Immature natural killer cell (primary cell): ENCODE data around the gene CERT1. TPM values are rescaled to one million over a fixed set of nuclear protein-coding genes. Genes with fewer than 3 reads are reported as not detected.
"Not testable (repeated sequence)": the region's sequence is repeated elsewhere in the genome, so short reads cannot be mapped to it uniquely, and the experiment has no call there.

Source experiments
- DNase-seq, 3 donors: peaks; one replicate each; pipeline ENCODE4 v3.0.0; 2022; ENCODE audit warnings: mixed read lengths in 1 of 3
- H3K27ac Mint-ChIP-seq, 6 donors: one replicate each; pipeline ENCODE4 v1.8.0; 2020; ENCODE audit warnings: mixed read lengths in 6 of 6, mild to moderate bottlenecking in 5 of 6, inconsistent platforms in 4 of 6, moderate library complexity in 3 of 6
- H3K27me3 Mint-ChIP-seq, 3 donors: one replicate each; pipeline ENCODE4 v1.8.0; 2020 to 2021; ENCODE audit warnings: low read depth in 3 of 3, mild to moderate bottlenecking in 3 of 3, mixed read lengths in 3 of 3, moderate library complexity in 3 of 3, inconsistent platforms in 1 of 3
- H3K36me3 Mint-ChIP-seq, 3 donors: one replicate each; pipeline ENCODE4 v1.8.0; 2020; ENCODE audit warnings: mixed read lengths in 3 of 3, inconsistent platforms in 2 of 3, mild to moderate bottlenecking in 2 of 3
- H3K4me1 Mint-ChIP-seq, 2 donors: one replicate each; pipeline ENCODE4 v1.8.0; 2020; ENCODE audit warnings: inconsistent platforms in 2 of 2, mild to moderate bottlenecking in 2 of 2, mixed read lengths in 2 of 2, moderate library complexity in 1 of 2
- H3K4me3 Mint-ChIP-seq, 5 donors: one replicate each; pipeline ENCODE4 v1.8.0; 2020; ENCODE audit warnings: mild to moderate bottlenecking in 5 of 5, mixed read lengths in 5 of 5, inconsistent platforms in 3 of 5, moderate library complexity in 3 of 5
- H3K9me3 Mint-ChIP-seq, 6 donors: one replicate each; pipeline ENCODE4 v1.8.0; 2020; ENCODE audit warnings: mild to moderate bottlenecking in 6 of 6, mixed read lengths in 6 of 6, inconsistent platforms in 4 of 6, moderate library complexity in 3 of 6
- polyA plus RNA-seq, 3 donors: library from polyadenylated mRNA; unstranded; fragments of 300-500 nt; fragmentation: Illumina TruSeq; gene quantifications; one replicate each; pipeline ENCODE4 v1.2.3, GENCODE V29; 2021

CERT1 gene
- polyA plus RNA-seq, 3 donors from 2014 or later: 8.2 to 22.0 (median 11.7) TPM

DNA sequence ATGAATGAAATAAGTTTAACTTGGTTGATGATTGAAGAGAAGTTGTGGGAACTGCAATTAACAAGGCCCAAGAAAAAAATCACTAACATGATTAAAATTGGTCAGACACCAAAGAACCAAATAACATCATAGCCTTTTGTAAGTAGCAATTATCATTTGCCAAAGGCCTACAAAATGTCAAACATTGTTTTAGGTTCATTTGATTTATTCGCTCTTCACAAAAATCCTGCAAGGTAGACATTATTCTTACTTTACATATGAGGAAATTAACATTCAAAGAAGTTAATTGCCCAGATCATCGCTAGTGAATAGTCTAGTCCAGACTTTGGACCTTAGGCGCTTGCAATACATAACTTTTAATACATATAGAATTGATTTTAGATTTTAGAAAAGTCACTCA, 2.9 kb upstream of the CERT1 start:
- no peak for DNase-seq
- Mint-ChIP-seq H3K4me3 (no peak overlapping the region), H3K27me3 (peaks cover 0 to 3% (median 0%) of the 10 kb centered on the region in 3 donors), H3K4me1 (peaks cover 34 to 66% of the 10 kb centered on the region in 2 donors), H3K9me3 (no peaks in the 10 kb centered on the region), H3K27ac (peak overlapping the region in 1 of 6 donors; percentile 0), H3K36me3 (peaks cover 0 to 3% (median 0%) of the 10 kb centered on the region in 3 donors)

DNA sequence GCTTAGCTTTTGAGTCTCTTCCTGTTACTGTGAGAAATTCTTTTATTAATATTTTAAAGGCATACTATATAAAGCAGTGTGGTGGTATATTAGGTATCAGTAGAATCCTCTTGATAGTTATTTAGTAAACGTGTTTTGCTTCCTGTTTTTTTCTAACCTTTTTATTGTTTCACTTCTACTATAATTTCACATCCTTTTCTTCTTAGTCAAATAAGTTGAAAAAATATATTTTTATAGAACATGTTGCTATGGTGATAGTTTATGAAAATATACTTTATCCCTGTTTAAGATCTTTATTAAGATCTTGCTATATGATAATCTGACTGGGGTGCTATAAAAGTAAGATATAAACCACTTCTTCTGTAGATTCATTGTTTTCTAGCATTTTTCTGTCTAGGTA, 2.4 kb upstream of the CERT1 start:
- peaks cover 0 to 3% (median 0%) of the 10 kb centered on the region in 3 donors for H3K27me3 Mint-ChIP-seq
- no peak for DNase-seq
- H3K27ac Mint-ChIP-seq: peak overlapping the region in 1 of 6 donors; percentile 0
- peaks cover 34 to 66% of the 10 kb centered on the region in 2 donors for H3K4me1 Mint-ChIP-seq
- no peaks in the 10 kb centered on the region for H3K9me3 Mint-ChIP-seq
- H3K36me3 Mint-ChIP-seq: no peaks in the 10 kb centered on the region
- no peak overlapping the region for H3K4me3 Mint-ChIP-seq

DNA sequence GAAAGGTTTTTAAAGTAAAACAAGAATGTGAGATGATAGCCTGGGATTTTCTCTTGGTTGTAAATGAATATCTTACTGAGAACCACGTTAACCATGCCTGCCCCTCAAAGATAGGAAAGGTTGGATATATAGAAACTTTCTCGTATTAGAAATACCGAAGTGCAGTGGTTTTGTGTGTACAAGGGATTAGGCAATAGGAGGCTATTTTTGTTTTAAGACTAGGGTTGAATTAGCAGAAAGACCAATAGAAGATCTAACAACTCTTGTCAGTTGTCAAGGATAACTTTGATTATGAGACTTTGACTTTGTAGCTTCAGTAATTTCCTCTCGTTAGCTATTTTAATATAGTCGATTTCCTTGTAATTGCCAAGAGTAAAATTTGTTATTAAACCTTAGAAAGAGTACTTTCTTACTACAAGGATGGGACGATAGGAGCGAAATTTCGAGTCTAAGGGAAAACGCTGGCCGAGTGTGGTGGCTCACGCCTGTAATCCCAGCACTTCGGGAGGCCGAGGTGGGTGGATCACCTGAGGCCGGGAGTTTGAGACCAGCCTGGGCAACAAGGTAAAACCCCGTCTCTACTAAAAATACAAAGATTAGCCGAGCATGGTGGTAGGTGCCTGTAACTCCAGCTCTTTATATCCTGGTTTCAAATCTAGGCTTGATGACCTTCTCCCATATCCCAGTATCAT, 1.1 kb upstream of the CERT1 start:
- Mint-ChIP-seq H3K27ac (peak overlapping the region; percentile 85 to 96 (median 92)), H3K27me3 (peaks cover 0 to 3% (median 0%) of the 10 kb centered on the region in 3 donors), H3K36me3 (no peaks in the 10 kb centered on the region), H3K4me3 (peak overlapping the region; percentile 89 to 97 (median 95)), H3K9me3 (no peaks in the 10 kb centered on the region), H3K4me1 (peaks cover 40 to 65% of the 10 kb centered on the region in 2 donors)
- no peak for DNase-seq

DNA sequence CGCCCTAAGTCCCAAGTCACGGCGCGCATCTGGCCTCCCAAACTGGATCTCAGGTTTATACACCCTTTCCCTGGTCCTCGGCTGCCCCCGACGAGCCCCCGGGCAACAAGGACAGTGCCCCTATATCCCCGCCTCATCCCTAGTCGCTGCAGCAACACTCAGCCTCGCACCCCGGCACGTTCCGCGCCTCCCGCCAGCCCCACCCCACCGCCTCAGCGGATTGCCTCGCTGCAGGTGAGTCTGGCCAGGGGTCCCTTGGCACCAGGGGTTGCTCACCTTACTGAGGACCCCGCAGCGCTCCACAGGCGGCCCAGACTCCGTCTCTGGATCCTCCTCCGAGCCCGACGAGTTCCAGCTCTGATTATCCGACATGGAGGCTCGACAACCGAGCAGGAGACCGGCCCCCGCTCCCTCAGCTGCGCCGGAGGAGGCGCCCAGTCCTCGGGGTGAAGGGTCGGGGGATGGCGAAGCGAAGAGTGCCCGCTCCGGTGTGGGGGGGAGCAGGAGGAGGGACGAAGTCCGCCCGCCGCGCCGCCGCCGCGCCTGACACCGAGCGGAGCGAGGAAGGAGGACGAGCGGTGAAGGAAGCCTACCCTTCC, 494 bp downstream of the CERT1 start:
- peak; percentile 61 to 64 (median 62) for DNase-seq
- Mint-ChIP-seq H3K27ac (peak overlapping the region; percentile 85 to 96 (median 92)), H3K9me3 (no peaks in the 10 kb centered on the region), H3K36me3 (no peaks in the 10 kb centered on the region), H3K4me1 (peaks cover 42 to 60% of the 10 kb centered on the region in 2 donors), H3K27me3 (peaks cover 0 to 3% (median 0%) of the 10 kb centered on the region in 3 donors), H3K4me3 (peak overlapping the region; percentile 89 to 97 (median 95))

DNA sequence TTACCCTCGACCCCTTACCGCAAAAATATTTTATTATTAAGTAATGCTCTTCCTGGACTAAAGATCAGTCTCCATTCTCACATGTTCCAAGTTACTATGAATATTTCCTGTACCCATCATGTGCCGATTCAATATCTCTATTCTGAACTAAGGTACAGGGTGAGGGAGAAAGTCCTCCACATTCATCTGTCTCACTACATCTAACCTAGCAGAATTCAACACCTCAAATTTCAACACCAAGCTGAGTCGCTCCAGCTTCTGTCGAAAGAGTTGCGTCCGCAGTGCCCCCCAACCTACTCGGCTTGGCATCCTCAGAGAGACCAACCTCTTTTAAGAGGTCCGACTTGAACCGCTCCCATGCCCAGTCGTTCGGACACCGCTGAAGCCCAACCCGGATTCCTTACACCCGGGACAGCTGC, 1.0 kb downstream of the CERT1 start:
- Mint-ChIP-seq H3K4me1 (peaks cover 41 to 64% of the 10 kb centered on the region in 2 donors), H3K36me3 (no peaks in the 10 kb centered on the region), H3K27me3 (peaks cover 0 to 3% (median 0%) of the 10 kb centered on the region in 3 donors), H3K9me3 (no peaks in the 10 kb centered on the region), H3K27ac (peak overlapping the region; percentile 84 to 96 (median 86)), H3K4me3 (peak overlapping the region; percentile 89 to 97 (median 95))
- DNase-seq: peak in 1 of 3 donors; percentile 7

DNA sequence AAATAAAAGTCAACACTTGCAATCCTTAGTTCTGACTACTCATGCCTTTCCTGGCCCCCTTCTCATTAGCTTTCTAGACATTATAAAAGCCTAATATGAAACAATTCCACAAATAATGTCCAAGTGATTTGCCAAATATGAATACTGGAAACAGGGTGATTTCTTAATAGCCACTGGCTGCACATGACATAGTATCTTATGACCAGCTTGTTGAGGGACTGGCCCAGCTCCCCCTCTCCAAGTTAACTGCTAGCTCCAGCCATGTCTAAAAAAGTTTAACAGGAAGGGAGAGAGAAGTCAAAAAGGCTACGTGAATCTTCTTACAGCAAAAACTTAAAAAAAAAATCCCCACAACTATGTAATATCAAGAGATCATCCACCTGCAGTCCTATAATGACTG, 1.5 kb downstream of the CERT1 start:
- Mint-ChIP-seq H3K27me3 (peaks cover 0 to 3% (median 0%) of the 10 kb centered on the region in 3 donors), H3K27ac (peak overlapping the region in 4 of 6 donors; percentile 4 to 85 (median 28)), H3K9me3 (no peaks in the 10 kb centered on the region), H3K4me3 (peak overlapping the region; percentile 89 to 97 (median 95)), H3K4me1 (peaks cover 41 to 64% of the 10 kb centered on the region in 2 donors), H3K36me3 (no peaks in the 10 kb centered on the region)
- DNase-seq: no peak

DNA sequence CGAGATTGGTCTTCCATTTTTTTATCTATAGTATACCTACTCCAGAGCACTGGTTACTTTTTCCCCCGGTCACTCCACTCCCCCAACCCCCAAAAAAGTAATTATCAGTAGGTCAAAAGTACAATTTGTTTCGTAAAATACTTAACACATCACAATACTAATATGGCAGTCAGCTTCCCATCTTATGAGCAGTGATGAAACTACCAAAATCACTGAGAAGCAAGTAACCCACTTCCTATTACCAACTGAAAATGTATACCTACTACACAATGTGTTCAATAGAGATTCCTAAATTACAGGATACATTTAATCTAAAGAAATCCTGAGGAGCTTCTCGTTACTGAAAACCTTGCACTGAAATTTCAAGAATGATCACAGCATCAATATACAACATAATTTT, 1.9 kb downstream of the CERT1 start:
- Mint-ChIP-seq H3K9me3 (no peaks in the 10 kb centered on the region), H3K4me3 (peak overlapping the region; percentile 10 to 97 (median 95)), H3K27me3 (peaks cover 0 to 3% (median 0%) of the 10 kb centered on the region in 3 donors), H3K36me3 (no peaks in the 10 kb centered on the region), H3K4me1 (peaks cover 41 to 64% of the 10 kb centered on the region in 2 donors), H3K27ac (no peak overlapping the region)
- no peak for DNase-seq

DNA sequence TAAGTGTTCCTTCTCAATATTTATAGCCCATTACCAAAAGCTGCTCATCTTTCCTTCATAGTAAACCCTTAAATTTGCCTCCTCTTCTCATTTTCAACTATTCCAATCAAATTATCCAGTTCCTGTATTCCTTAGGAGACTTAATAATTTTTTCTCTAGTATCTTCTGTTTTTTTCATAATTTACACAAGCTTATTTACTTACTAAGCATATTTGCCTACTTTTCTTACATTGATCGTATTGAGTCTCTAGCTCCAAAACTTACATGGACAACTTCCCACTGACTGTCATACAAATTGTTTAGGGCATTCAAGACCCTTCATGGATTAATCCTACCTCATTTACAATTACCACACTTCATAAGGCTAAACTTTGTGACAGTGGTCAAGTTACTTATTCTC, 3.6 kb downstream of the CERT1 start:
- Mint-ChIP-seq H3K27ac (peak overlapping the region in 1 of 6 donors; percentile 8), H3K36me3 (no peaks in the 10 kb centered on the region), H3K27me3 (peaks cover 0 to 3% (median 0%) of the 10 kb centered on the region in 3 donors), H3K4me1 (peaks cover 35 to 48% of the 10 kb centered on the region in 2 donors), H3K9me3 (no peaks in the 10 kb centered on the region), H3K4me3 (no peak overlapping the region)
- no peak for DNase-seq

DNA sequence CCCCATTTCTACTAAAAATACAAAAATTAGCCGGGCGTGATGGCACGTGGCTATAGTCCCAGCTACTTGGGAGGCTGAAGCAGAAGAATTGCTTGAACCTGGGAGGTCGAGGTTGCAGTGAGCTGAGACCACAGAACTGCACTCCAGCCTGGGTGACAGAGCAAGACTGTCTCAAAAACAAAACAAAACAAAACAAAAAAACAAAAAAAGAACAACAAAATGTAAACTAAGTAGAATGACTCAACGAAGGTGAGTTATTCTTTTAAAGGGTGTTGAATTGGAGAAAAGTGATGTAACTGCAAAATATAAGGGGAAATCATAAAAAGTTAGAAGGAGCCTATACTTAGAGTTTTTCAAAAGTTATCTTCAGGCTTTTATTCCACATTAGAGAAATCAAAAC, 6.3 kb downstream of the CERT1 start:
- peaks cover 0 to 14% (median 5%) of the 10 kb centered on the region in 3 donors for H3K36me3 Mint-ChIP-seq
- H3K27me3 Mint-ChIP-seq, H3K4me3 Mint-ChIP-seq, H3K27ac Mint-ChIP-seq, H3K9me3 Mint-ChIP-seq, DNase-seq: not testable (repeated sequence)
- H3K4me1 Mint-ChIP-seq: peaks cover 19 to 47% of the 10 kb centered on the region in 2 donors

DNA sequence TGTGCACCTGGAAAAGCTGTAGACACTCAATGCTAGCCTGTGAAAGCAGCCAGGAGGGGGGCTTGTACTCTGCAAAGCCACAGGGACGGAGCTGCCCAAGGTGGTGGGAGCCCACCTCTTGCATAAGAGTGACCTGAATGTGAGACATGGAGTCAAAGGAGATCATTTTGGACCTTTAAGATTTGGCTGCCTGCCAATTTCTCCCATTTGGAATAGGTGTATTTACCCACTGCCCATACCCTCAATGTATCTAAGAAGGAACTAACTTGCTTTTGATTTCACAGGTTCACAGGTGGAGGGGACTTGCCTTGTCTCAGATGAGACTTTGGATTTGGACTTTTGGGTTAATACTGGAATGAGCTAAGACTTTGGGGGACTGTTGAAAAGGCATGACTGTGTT, 12.6 kb downstream of the CERT1 start:
- H3K4me3 Mint-ChIP-seq, DNase-seq, H3K9me3 Mint-ChIP-seq, H3K27me3 Mint-ChIP-seq: not testable (repeated sequence)
- peaks cover 9 to 36% (median 21%) of the 10 kb centered on the region in 3 donors for H3K36me3 Mint-ChIP-seq
- peaks cover 2 to 41% of the 10 kb centered on the region in 2 donors for H3K4me1 Mint-ChIP-seq
- H3K27ac Mint-ChIP-seq: peak overlapping the region in 1 of 6 donors; percentile 33

DNA sequence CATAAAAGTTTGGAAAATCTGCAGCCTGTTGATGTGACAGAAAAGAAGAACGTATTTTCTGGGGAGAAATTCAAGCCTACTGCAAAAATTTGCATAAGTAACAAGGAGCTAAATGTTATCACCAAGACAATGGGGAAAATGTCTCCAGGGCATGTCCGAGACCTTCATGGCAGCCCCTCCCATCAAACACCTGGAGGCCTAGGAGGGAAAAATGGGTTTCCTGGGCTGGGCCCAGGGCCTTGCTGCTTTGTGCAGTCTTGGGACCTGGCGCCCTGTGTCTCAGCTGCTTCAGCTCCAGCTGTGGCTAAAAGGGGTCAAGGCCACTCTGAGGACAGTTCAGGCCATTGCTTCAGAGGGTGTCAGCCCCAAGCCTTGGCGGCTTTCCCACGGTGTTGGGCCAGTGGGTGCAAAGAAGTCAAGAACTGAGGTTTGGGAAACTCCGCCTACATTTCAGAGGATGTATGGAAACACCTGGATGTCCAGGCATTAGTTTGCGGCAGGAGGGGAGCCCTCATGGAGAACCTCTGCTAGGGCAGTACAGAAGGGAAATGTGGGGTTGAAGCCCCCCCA, 13.1 kb downstream of the CERT1 start:
- peaks cover 9 to 36% (median 24%) of the 10 kb centered on the region in 3 donors for H3K36me3 Mint-ChIP-seq

DNA sequence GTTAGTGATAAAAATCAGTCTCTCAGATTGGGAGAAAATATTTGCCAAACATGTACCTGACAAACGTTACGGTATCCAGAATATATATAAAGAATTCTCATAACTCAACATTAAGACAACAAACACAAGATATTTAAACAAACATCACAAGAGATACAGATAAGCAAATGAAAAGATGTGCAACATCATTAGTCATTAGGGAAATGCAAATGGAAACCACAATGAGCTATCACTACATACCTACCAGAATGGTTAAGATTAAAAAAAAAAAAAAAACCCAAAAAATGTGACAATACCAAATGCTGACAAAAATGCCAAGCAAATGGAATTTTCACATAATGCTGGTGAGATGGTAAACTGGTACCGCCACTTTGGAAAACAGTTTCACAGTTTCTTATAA, 15.4 kb downstream of the CERT1 start:
- Mint-ChIP-seq H3K4me3 (no peak overlapping the region), H3K4me1 (peaks cover 2 to 34% of the 10 kb centered on the region in 2 donors), H3K9me3 (no peaks in the 10 kb centered on the region), H3K27me3 (peaks cover 0 to 1% (median 0%) of the 10 kb centered on the region in 3 donors), H3K27ac (no peak overlapping the region), H3K36me3 (peaks cover 14 to 44% (median 29%) of the 10 kb centered on the region in 3 donors)
- DNase-seq: no peak

More for the DNA sequence above, 13.1 kb downstream of the CERT1 start:
- peaks cover 2 to 42% of the 10 kb centered on the region in 2 donors for H3K4me1 Mint-ChIP-seq
- H3K27ac Mint-ChIP-seq: no peak overlapping the region
- DNase-seq: no peak
- no peaks in the 10 kb centered on the region for H3K9me3 Mint-ChIP-seq
- H3K4me3 Mint-ChIP-seq: no peak overlapping the region
- no peaks in the 10 kb centered on the region for H3K27me3 Mint-ChIP-seq

DNA sequence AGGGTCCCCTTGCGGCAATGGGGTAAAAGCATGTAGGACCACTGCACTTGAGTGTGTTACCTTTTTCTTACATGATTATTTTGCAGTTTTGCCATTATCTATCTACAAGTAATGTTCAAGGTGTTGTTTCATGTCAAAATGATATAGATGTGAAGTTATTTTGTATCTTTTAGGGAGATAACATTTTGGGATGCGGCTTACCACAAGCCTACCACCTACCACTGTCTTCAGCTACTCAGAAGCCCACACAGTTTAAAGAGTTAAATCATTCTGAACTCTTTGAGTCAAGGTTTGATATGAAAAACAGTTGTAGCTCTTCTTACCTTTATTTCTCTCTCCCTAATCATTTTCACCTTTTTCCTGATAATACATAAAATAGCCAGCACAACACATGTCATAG, 19.8 kb downstream of the CERT1 start:
- DNase-seq: no peak
- no peak overlapping the region for H3K27ac Mint-ChIP-seq
- peaks cover 13 to 32% of the 10 kb centered on the region in 2 donors for H3K4me1 Mint-ChIP-seq
- H3K9me3 Mint-ChIP-seq: peaks cover 0 to 8% (median 1%) of the 10 kb centered on the region in 6 donors
- no peak overlapping the region for H3K4me3 Mint-ChIP-seq
- H3K36me3 Mint-ChIP-seq: peaks cover 26 to 33% (median 27%) of the 10 kb centered on the region in 3 donors
- H3K27me3 Mint-ChIP-seq: peaks cover 0 to 1% (median 0%) of the 10 kb centered on the region in 3 donors

DNA sequence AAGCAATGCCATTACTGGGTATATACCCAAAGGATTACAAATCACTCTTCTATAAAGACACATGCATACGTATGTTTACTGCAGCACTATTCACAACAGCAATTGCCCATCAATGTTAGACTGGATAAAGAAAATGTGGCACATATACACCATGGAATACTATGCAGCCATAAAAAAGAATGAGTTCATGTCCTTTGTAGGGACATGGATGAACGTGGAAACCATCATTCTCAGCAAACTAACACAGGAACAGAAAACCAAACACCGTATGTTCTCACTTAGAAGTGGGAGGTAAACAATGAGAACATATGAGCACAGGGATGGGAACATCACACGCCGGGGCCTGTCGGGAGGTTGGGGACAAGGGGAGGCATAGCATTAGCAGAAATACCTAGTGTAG, 21.6 kb downstream of the CERT1 start:
- not testable (repeated sequence) for H3K27ac Mint-ChIP-seq, H3K4me3 Mint-ChIP-seq, H3K9me3 Mint-ChIP-seq, H3K27me3 Mint-ChIP-seq, DNase-seq
- peaks cover 27 to 33% (median 33%) of the 10 kb centered on the region in 3 donors for H3K36me3 Mint-ChIP-seq
- peaks cover 27 to 49% of the 10 kb centered on the region in 2 donors for H3K4me1 Mint-ChIP-seq
